ENCODE data around the gene MAN2C1.
"Not testable (repeated sequence)": the region's sequence is repeated elsewhere in the genome, so short reads cannot be mapped to it uniquely, and the experiment has no call there.

The MAN2C1 gene

GRCh38 chr15:75314552-75315290, 53.7 kb downstream of the MAN2C1 start:
- Mint-ChIP-seq H3K27me3 (ENCODE audit: low read depth) (peaks cover 15% of the 10 kb centered on the region), H3K27ac (no peak overlapping the region), H3K9me3 (no peaks in the 10 kb centered on the region), H3K36me3 (ENCODE audit: low read depth) (no peaks in the 10 kb centered on the region), H3K4me3 (no peak overlapping the region), H3K4me1 (ENCODE audit: low read depth) (no peaks in the 10 kb centered on the region)

DNA sequence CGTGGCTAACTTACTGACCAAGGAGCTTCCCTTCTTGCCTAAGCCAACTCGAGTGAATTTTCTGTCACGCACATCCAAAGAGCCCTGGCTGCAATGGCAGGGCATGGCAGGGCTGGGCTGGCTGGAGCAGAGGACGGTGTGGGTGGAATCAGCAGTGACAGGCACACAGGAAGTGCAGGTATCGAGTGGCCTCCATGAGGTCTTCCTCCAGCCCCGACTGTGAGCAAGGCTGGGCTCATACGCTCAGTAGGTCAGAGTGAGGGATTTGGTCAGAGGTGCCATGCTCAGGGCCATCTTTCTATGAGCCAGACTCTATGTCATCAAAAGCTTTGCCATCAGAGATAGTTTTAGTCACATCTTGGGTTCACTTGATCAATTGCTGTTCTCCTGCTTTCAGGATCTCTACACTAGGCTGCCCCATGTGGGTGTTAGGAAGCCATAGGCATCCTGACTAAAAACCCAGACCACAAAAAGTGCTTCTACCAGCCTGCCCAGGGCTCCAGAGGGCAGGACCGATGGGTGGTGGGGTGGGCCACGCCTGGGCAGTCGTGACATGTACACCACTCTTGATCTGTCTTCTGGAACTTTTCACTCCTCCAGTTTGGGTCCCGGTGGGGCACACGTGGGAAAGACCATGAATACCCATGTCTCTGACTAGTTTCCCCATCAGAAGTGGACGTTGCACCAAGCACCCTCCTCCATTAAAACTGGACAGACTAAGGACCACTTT, 55.1 kb downstream of the MAN2C1 start:
- Mint-ChIP-seq H3K27ac (no peak overlapping the region), H3K36me3 (ENCODE audit: low read depth) (no peaks in the 10 kb centered on the region), H3K4me3 (no peak overlapping the region), H3K4me1 (ENCODE audit: low read depth) (no peaks in the 10 kb centered on the region), H3K9me3 (no peaks in the 10 kb centered on the region), H3K27me3 (ENCODE audit: low read depth) (peaks cover 28% of the 10 kb centered on the region)

DNA sequence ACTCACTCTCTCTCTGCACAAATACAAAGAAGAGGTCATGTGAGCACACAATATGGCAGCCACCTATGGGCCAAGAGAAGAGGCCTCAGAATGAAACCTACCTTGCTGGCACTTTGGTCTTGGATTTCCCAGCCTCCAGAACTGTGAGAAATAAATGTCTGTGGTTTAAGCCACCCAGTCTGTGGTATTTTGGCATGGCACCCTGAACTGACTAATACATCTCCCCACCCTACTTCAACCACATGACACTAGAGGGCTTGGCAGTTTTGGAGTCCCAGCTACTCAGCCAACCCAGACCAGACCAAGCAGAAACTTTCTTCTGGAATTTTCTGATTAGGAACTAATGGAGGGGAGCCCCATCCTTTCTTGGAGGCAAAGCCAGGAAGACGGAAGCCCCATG, 55.9 kb downstream of the MAN2C1 start:
- not testable (repeated sequence) for H3K36me3 Mint-ChIP-seq (ENCODE audit: low read depth); H3K4me3 Mint-ChIP-seq; H3K9me3 Mint-ChIP-seq; H3K4me1 Mint-ChIP-seq (ENCODE audit: low read depth); H3K27ac Mint-ChIP-seq
- peaks cover 35% of the 10 kb centered on the region for H3K27me3 Mint-ChIP-seq (ENCODE audit: low read depth)

DNA sequence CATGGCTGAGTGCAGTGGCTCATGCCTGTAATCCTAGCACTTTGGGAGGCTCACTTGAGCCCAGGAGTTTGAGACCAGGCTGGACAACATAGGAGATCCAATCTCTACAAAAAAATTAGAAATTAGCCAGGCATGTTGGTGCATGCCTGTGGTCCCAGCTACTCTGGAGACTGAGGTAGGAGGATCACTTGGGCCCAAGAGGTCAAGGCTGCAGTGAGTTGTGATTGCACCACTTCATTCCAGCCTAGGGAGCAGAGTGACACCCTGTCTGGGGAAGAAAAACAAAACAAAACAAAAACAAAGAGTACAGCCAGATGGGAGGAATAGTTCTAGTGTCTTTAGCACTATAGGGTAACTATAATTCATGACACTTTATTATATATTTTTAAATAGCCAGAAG, 58.7 kb downstream of the MAN2C1 start:
- no peak overlapping the region for H3K27ac Mint-ChIP-seq
- H3K36me3 Mint-ChIP-seq (ENCODE audit: low read depth), result no peaks in the 10 kb centered on the region
- H3K4me3 Mint-ChIP-seq, result no peak overlapping the region
- H3K9me3 Mint-ChIP-seq, result no peaks in the 10 kb centered on the region
- peaks cover 58% of the 10 kb centered on the region for H3K27me3 Mint-ChIP-seq (ENCODE audit: low read depth)
- no peaks in the 10 kb centered on the region for H3K4me1 Mint-ChIP-seq (ENCODE audit: low read depth)

- Mint-ChIP-seq H3K27me3 (ENCODE audit: low read depth) (peaks cover 64% of the 10 kb centered on the region), H3K4me1 (ENCODE audit: low read depth) (no peaks in the 10 kb centered on the region), H3K9me3 (no peaks in the 10 kb centered on the region), H3K4me3 (no peak overlapping the region), H3K27ac (no peak overlapping the region), H3K36me3 (ENCODE audit: low read depth) (no peaks in the 10 kb centered on the region)
Observed at GRCh38 chr15:75307778-75308390, 60.5 kb downstream of the MAN2C1 start.

GRCh38 chr15:75306188-75306587, 62.2 kb downstream of the MAN2C1 start:
- peaks cover 60% of the 10 kb centered on the region for H3K27me3 Mint-ChIP-seq (ENCODE audit: low read depth)
- no peaks in the 10 kb centered on the region for H3K9me3 Mint-ChIP-seq
- no peak overlapping the region for H3K27ac Mint-ChIP-seq
- H3K36me3 Mint-ChIP-seq (ENCODE audit: low read depth), result no peaks in the 10 kb centered on the region
- no peaks in the 10 kb centered on the region for H3K4me1 Mint-ChIP-seq (ENCODE audit: low read depth)
- no peak overlapping the region for H3K4me3 Mint-ChIP-seq

Measured in T-helper 1 cell treated with Interleukin-12 subunit alpha and Interleukin-12 subunit beta and Interleukin-4 antibody, amounts not matched to agents 30 μg/mL and 1 μg/mL, for 36 hours (primary cell).